ENCODE data around the gene TAF12.
"Not testable (repeated sequence)": the region's sequence is repeated elsewhere in the genome, so short reads cannot be mapped to it uniquely, and the experiment has no call there.

GRCh38 chr1:28672971-28673370 is 30.1 kb upstream of the TAF12 start:
- TF ChIP-seq BHLHE40 (IDR thresholded peaks at IDR 0.05; ENCODE audit: borderline replicate concordance); ZNF384 (IDR thresholded peaks at IDR 0.05); TARDBP (IDR thresholded peaks at IDR 0.05); SP1 (IDR thresholded peaks at IDR 0.05); NFRKB (IDR thresholded peaks at IDR 0.05); SUZ12 (IDR thresholded peaks at IDR 0.05): not testable (repeated sequence)
